Activated CD4-positive, alpha-beta T cell treated with anti-CD3 and anti-CD28 coated beads for 36 hours (primary cell): ENCODE measurements around the gene TMEM138. TPM values are rescaled to one million over a fixed set of nuclear protein-coding genes. Genes with fewer than 3 reads are reported as not detected.
A peak's percentile ranks its signal among the peaks of the same experiment; 100 is the strongest.

Source experiments
- ATAC-seq: fragments of 200-7000 bp; cut with Tn5 transposase; one replicate; pipeline ENCODE4 v1.10.0; 2021; ENCODE audit warnings: mild to moderate bottlenecking, moderate library complexity
- CTCF ChIA-PET: fragments of 350-600 bp; sonication (Branson Sonifier 250); formaldehyde crosslinking; loops from one replicate; lab custom pipeline; 2021; ENCODE audit warnings: antibody characterized with exemption; lab: Charles Lee
- POLR2A ChIA-PET: fragments of 350-600 bp; sonication (Branson Sonifier 250); formaldehyde crosslinking; loops from one replicate; lab custom pipeline; 2021; ENCODE audit warnings: antibody characterized with exemption, inconsistent platforms; lab: Charles Lee
- DNase-seq: peaks from one replicate; pipeline ENCODE4 v3.0.0-alpha.2; 2020
- H3K27ac Mint-ChIP-seq: one replicate; pipeline ENCODE4 v1.8.0; 2021; ENCODE audit warnings: mixed read lengths
- H3K27me3 Mint-ChIP-seq: one replicate; pipeline ENCODE4 v1.8.0; 2021; ENCODE audit warnings: mixed read lengths
- H3K36me3 Mint-ChIP-seq: one replicate; pipeline ENCODE4 v1.8.0; 2021; ENCODE audit warnings: low read depth, mixed read lengths
- H3K4me1 Mint-ChIP-seq: one replicate; pipeline ENCODE4 v1.8.0; 2021; ENCODE audit warnings: mixed read lengths
- H3K4me3 Mint-ChIP-seq: one replicate; pipeline ENCODE4 v1.8.0; 2021; ENCODE audit warnings: mild to moderate bottlenecking, moderate library complexity, mixed read lengths
- H3K9me3 Mint-ChIP-seq: one replicate; pipeline ENCODE4 v1.8.0; 2021; ENCODE audit warnings: low read depth, mixed read lengths
- intact Hi-C, 2 experiments: fragments of 100-400 bp; cut with DNase I in 1 of 2; cut with micrococcal nuclease in 1 of 2; formaldehyde crosslinking; loops; one replicate each; pipeline versions ENCODE4 v1.14.2 to v1.15.1; 2022 to 2024; cut with DNase I, micrococcal nuclease
- total RNA-seq, 2 experiments: library from RNA; stranded (reverse); gene quantifications; one replicate each; pipeline ENCODE4 v1.2.3, GENCODE V29; 2021

The TMEM138 gene
- total RNA-seq, result 10 to 100 TPM; 38.6 to 56.5 TPM

DNA sequence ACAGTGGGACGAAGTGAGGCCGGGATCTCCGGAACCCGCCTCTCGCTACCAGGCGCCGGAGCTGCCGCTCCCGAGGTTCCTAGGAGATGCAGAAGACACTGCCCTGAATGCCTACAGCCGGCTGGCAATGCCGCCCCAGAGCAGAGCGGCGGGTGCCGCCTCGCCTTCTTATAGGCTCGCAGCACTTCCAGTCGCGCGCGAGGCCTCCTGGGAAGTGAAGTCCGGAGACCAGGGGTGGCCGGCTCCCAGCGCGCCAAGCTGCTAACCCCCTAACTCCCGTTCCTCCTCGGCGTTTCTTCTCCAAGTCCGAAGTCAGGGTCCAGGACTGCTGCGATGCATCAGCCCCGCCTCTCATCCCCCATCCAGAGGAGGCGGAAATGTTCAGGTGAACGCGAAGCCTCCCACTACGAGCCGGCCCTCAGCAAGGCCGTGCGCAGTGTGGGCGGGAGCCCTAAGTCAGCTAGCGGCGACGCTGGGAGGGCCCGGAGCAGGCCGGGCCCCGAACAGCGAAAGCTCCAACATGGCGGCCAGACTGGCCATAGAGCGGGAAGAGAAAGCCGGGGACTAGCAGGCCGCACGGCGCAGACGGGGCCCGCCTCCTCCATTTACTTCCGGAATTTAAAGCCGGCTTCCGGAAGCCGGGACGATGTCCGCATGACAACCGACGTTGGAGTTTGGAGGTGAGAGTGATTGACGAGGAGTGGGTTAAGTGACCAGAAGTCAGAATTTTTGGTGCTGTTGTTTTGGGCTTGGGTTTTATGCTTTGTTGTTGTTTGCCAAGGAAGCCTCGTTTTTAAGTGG lies at the start of gene TMEM138, which contains the start of gene CYB561A3:
TSS of gene TMEM138 (plus strand) at position 634 of the 801 bp plus-strand sequence. CDS start 2,017 bp downstream, outside the sequence.
TSS of gene CYB561A3 (minus strand) at position 142 of the 801 bp plus-strand sequence. CDS start 5,169 bp downstream, outside the sequence.
- peak within 1 kb of the TSS; percentile 100 for H3K27ac Mint-ChIP-seq
- ChIA-PET POLR2A (interaction anchor here (0.6 to 4.0 kb wide), 11 partner anchors 24 to 1366 kb away, joined by 3 to 26 read pairs (median 5); partner anchors contain the start of genes CPSF7, DDB1, SDHAF2 and TKFC), CTCF (interaction anchor here (0.6 to 9.5 kb wide), 13 partner anchors 9 to 531 kb away, joined by 3 to 66 read pairs (median 5); partner anchors contain the start of genes DDB1, TKFC and TMEM216)
- DNase-seq (peak; percentile 95), ATAC-seq (peak; percentile 96)
- H3K9me3 Mint-ChIP-seq, result no peaks in the 10 kb centered on the region
- intact Hi-C loops, result loop anchor here (1.0 to 2.0 kb wide), 12 partner anchors 23 to 521 kb away; partner anchors contain the start of genes DDB1 (in 2 of the 2), TKFC (in 2 of the 2), TMEM216 (in 2 of the 2) and CPSF7 (in 1 of the 2)
- peaks cover 34% of the 10 kb centered on the region for H3K4me1 Mint-ChIP-seq
- no peaks in the 10 kb centered on the region for H3K27me3 Mint-ChIP-seq
- peak within 1 kb of the TSS; percentile 100 for H3K4me3 Mint-ChIP-seq
- H3K36me3 Mint-ChIP-seq, result peaks cover 25% of the 10 kb centered on the region

DNA sequence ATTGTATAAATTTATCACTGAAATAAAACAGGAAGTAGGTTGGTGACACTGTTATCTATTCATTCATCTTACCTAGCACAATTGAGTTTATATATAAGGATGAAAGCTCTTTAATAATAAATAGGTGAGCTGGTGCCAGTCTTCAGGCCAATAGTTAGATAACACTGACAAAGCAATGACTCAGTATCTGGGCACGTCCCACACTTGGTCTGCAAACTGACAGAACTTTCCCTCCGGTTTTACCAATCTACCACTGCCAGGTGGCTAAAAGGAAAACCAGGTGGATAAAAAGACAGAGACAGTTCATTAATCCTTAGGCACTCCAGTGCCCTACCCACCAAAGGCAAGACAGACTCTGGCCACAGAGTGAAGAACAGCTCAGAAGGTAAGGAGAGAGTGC lies 46.9 kb upstream of the TMEM138 start:
- intact Hi-C loops, result no loop called here
- H3K9me3 Mint-ChIP-seq, result no peaks in the 10 kb centered on the region
- no peak overlapping the region for H3K27ac Mint-ChIP-seq
- peaks cover 53% of the 10 kb centered on the region for H3K36me3 Mint-ChIP-seq
- no peaks in the 10 kb centered on the region for H3K27me3 Mint-ChIP-seq
- no peak overlapping the region for H3K4me3 Mint-ChIP-seq
- DNase-seq (no peak), ATAC-seq (no peak)
- CTCF ChIA-PET, result interaction anchor here (1.0 to 2.3 kb wide), 2 partner anchors 11 to 16 kb away, joined by 4 to 7 read pairs; no protein-coding TSS in a partner anchor
- POLR2A ChIA-PET, result no interaction called here
- H3K4me1 Mint-ChIP-seq, result no peaks in the 10 kb centered on the region

DNA sequence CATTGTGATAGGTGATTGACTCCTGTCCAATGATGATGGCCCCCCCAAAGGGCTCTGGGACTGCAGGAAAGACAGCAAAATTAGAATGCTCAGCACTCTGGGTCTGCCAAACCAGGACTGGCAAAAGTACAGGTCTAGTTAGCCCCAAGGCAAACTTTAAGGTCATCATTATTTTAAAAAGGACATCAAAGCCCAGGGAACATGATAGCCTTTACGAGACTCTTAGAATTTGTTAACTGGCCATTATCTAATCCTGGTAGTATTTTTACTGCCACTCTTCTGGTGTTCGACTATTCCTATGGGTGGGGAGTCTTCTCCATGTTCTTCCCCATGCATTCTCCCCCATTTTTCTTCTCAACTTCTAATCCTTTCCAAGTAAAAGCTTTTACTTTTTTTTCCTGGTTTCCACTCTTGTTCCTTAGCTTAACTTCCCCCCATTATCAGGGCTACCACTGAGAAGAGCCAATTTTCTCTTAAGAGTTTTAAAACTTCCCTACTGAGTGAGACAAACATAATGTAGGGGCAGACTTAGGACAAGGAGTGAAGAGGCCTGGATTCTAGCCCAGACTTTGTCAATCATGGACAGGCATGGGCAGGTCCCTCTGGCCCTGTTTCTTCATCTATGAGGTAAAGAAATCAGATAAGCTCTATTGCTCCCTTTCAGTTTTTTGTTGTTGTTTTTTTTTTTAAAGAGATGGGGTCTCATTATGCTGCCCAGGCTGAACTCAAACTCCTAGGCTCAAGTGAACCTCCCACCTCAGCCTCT lies 36.3 kb upstream of the TMEM138 start:
- DNase-seq (no peak), ATAC-seq (no peak)
- Mint-ChIP-seq H3K27ac (no peak overlapping the region), H3K4me1 (peaks cover 27% of the 10 kb centered on the region), H3K4me3 (no peak overlapping the region), H3K9me3 (no peaks in the 10 kb centered on the region), H3K27me3 (no peaks in the 10 kb centered on the region), H3K36me3 (peaks cover 69% of the 10 kb centered on the region)
- ChIA-PET CTCF (interaction anchor here (1.9 to 3.2 kb wide), 2 partner anchors 11 to 59 kb away, joined by 5 to 18 read pairs; no protein-coding TSS in a partner anchor), POLR2A (no interaction called here)
- intact Hi-C loops, result no loop called here

DNA sequence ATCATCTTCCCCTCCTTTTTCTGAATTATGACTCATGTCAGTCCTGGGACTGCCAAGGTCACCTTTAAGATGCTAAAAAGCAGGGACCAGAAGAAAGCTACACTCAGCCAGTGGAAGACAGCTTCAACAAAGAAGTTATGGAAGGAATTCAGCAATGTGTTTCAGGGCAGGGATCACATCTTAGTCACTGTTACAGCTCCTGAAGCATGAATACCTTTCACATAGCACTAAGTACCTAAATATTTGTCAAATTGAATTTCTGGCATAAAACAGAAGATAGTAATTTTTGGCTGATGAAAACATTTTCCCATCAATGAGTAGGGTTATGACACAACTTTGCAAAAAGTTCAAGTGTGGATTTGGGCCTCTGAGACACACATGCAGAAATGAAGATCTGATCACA lies 34.5 kb upstream of the TMEM138 start:
- Mint-ChIP-seq H3K4me3 (no peak overlapping the region), H3K27ac (peak overlapping the region; percentile 72), H3K4me1 (peaks cover 43% of the 10 kb centered on the region), H3K9me3 (no peaks in the 10 kb centered on the region), H3K36me3 (peaks cover 76% of the 10 kb centered on the region), H3K27me3 (no peaks in the 10 kb centered on the region)
- ChIA-PET CTCF (interaction anchor here (0.8 to 3.2 kb wide), 3 partner anchors 9 to 118 kb away, joined by 3 to 18 read pairs (median 3); no protein-coding TSS in a partner anchor), POLR2A (interaction anchor here (0.7 to 0.8 kb wide), 3 partner anchors 8 to 73 kb away, joined by 3 read pairs; no protein-coding TSS in a partner anchor)
- DNase-seq, result no peak
- intact Hi-C loops, result no loop called here
- ATAC-seq, result no peak

DNA sequence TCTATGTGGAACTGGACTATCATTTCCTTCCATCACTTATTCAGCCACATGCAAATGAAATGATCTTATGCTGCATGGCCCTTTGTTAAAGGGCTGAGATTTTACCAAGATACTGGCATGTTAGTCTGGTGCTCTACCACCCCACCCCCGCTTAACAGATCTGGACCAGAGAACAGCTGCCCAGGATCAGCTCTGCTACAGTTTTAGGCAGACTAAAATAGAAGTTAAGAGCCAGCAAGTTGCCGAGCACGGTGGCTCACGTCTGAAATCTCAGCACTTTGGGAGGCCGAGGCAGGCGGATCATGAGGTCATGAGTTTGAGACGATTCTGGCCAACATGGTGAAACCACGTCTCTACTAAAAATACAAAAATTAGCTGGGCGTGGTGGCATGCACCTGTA lies 33.8 kb upstream of the TMEM138 start:
- no peak overlapping the region for H3K4me3 Mint-ChIP-seq
- no peak overlapping the region for H3K27ac Mint-ChIP-seq
- ATAC-seq (no peak), DNase-seq (no peak)
- peaks cover 43% of the 10 kb centered on the region for H3K4me1 Mint-ChIP-seq
- ChIA-PET POLR2A (no interaction called here), CTCF (interaction anchor here (0.6 to 3.2 kb wide), 2 partner anchors 8 to 374 kb away, joined by 3 to 18 read pairs; no protein-coding TSS in a partner anchor)
- intact Hi-C loops, result no loop called here
- peaks cover 73% of the 10 kb centered on the region for H3K36me3 Mint-ChIP-seq
- no peaks in the 10 kb centered on the region for H3K27me3 Mint-ChIP-seq
- no peaks in the 10 kb centered on the region for H3K9me3 Mint-ChIP-seq

DNA sequence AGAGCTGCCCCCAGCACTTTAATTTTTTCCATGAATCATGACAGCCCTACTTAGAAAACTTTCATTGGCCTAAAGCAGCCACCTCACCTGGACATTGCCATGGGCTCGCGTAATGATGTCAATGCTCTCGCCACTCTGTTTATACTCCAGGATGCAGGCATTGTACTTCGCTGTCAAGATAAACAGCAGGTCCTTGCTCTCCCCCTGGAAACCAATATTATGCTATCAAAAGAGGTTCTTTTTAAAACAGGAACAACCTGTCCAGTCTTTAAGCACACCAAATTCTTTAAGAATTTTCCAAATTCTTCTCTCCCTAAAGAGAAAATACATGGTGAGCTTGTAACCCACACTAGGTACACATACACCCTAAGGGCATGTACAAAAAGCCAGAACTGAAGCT lies 32.3 kb upstream of the TMEM138 start:
- ChIA-PET POLR2A (no interaction called here), CTCF (interaction anchor here (0.6 to 2.2 kb wide), 7 partner anchors 26 to 310 kb away, joined by 3 to 7 read pairs (median 4); partner anchors contain the start of gene TMEM216)
- H3K27me3 Mint-ChIP-seq, result no peaks in the 10 kb centered on the region
- intact Hi-C loops, result loop anchor here in 1 of 2 experiments (5.0 to 10.0 kb wide), 2 partner anchors 252 to 795 kb away; partner anchors contain the start of genes INCENP and SYT7
- peaks cover 55% of the 10 kb centered on the region for H3K4me1 Mint-ChIP-seq
- H3K4me3 Mint-ChIP-seq, result no peak overlapping the region
- no peak for ATAC-seq
- no peak for DNase-seq
- H3K27ac Mint-ChIP-seq, result no peak overlapping the region
- H3K36me3 Mint-ChIP-seq, result peaks cover 65% of the 10 kb centered on the region
- no peaks in the 10 kb centered on the region for H3K9me3 Mint-ChIP-seq

DNA sequence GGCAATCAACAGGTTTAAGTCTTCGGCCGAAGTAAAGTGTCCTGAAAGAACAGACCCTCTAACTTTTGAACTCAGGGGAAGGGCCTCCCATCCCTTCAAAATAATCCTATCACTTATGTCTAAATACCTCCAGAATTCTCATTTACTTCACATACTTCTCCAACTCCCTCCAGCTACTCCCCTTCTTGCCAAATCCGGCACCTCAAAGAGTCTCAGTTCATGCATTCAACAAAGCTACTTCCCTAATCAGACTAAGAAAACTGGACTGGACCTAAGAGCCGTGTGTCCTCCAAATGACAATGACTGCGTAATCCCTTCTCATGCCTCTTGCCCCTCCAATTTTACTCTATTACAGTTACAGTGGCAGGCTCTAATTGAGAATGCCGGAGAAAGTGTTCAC lies 30.5 kb upstream of the TMEM138 start:
- Mint-ChIP-seq H3K27ac (peak overlapping the region; percentile 100), H3K27me3 (no peaks in the 10 kb centered on the region), H3K36me3 (peaks cover 52% of the 10 kb centered on the region), H3K9me3 (no peaks in the 10 kb centered on the region), H3K4me3 (peak overlapping the region; percentile 97), H3K4me1 (peaks cover 67% of the 10 kb centered on the region)
- ATAC-seq, result no peak
- CTCF ChIA-PET, result interaction anchor here (0.8 to 2.2 kb wide), 6 partner anchors 12 to 432 kb away, joined by 3 to 7 read pairs (median 4); partner anchors contain the start of gene TMEM216
- DNase-seq, result no peak
- POLR2A ChIA-PET, result interaction anchor here (0.8 kb wide), 1 partner anchor 30 kb away, joined by 3 read pairs; the partner anchor contains the start of genes CYB561A3 and TMEM138
- intact Hi-C loops, result loop anchor here in 1 of 2 experiments (2.0 to 10.0 kb wide), 4 partner anchors 177 to 793 kb away; partner anchors contain the start of genes INCENP, LRRC10B, SYT7 and TMEM109

DNA sequence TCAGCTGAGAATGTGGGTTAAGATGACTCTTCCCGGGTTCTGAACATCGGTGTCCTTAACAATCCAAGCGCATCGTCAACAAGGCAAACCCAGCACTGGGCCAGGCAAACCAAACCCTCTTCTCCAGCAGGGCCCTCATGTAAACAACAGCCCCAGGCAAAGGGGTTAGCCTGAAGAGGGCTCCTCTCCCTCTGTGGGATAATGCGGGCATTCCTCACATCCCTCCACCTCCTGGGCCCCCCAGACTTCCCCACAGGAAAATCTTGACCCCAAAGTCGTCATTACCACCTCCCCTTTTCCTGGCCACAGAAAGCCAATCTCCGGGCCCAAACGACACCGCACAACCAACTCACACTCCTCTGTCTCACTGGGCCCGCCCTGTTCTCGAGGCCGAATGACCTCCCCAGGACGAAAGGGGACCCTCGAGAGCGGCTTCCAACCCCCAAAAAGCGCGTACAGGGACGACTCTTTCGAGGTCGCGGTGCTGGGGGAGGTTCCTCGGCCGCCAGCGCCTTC lies 29.8 kb upstream of the TMEM138 start:
- H3K27me3 Mint-ChIP-seq, result no peaks in the 10 kb centered on the region
- no peaks in the 10 kb centered on the region for H3K9me3 Mint-ChIP-seq
- intact Hi-C loops, result loop anchor here in 1 of 2 experiments (2.0 to 10.0 kb wide), 4 partner anchors 176 to 792 kb away; partner anchors contain the start of genes INCENP, LRRC10B, SYT7 and TMEM109
- peaks cover 52% of the 10 kb centered on the region for H3K36me3 Mint-ChIP-seq
- DNase-seq, result peak; percentile 27
- H3K4me3 Mint-ChIP-seq, result peak overlapping the region; percentile 97
- ATAC-seq, result no peak
- H3K27ac Mint-ChIP-seq, result peak overlapping the region; percentile 100
- H3K4me1 Mint-ChIP-seq, result peaks cover 70% of the 10 kb centered on the region
- CTCF ChIA-PET, result interaction anchor here (0.8 to 1.6 kb wide), 3 partner anchors 13 to 53 kb away, joined by 3 to 5 read pairs (median 4); no protein-coding TSS in a partner anchor
- POLR2A ChIA-PET, result interaction anchor here (0.5 kb wide), 1 partner anchor 86 kb away, joined by 5 read pairs; no protein-coding TSS in a partner anchor

DNA sequence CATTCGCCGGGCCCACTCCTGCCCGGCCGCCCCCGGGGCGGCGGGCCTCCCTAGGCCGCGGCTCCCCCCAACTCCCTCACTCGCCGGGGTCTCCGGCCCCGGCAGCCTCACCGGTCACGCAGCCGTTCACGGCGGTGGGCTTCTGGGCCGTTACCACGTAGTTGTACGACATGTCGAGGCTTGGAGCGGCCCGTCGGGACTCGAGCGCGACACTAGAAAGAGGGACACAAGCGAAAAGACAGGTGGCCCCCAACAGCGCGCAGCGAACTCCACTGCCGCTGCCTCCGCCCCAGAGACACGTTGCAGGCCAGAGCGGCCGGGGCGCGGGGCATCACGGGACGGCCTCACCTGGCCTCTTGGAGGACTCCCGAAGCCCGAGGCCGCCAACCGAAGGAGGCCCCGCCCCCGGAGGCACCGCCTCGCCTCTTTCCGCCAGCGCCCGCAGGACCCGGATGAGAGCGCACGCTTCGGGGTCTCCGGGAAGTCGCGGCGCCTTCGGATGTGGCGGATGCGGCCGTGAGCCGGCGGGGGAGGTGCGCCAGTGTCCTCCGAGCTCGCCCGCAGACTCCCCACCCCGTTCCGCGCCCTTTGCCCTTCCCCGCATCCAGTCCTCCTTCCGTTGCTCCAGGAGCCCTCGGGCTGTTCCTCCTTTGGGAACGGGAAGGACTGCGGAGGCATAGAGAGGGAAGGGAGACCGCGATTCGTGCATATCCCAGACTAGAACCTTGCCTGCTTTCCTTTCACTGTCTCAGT lies 29.2 kb upstream of the TMEM138 start, which contains the start of the genes DDB1 and TKFC:
TSS of gene DDB1 (minus strand) at position 309 of the 753 bp plus-strand sequence. CDS start at position 172, 137 bp downstream.
TSS of gene TKFC (plus strand) at position 432 of the 753 bp plus-strand sequence. CDS start 1,501 bp downstream, outside the sequence.
- no peaks in the 10 kb centered on the region for H3K9me3 Mint-ChIP-seq
- ChIA-PET POLR2A (interaction anchor here (0.5 to 2.4 kb wide), 5 partner anchors 29 to 174 kb away, joined by 3 to 26 read pairs (median 4); partner anchors contain the start of genes CPSF7, CYB561A3, SDHAF2 and TMEM138), CTCF (interaction anchor here (0.6 to 7.4 kb wide), 13 partner anchors 23 to 501 kb away, joined by 3 to 185 read pairs (median 4); partner anchors contain the start of genes CPSF7, CYB561A3, SDHAF2 and TMEM138)
- ATAC-seq (peak; percentile 94), DNase-seq (peak; percentile 99)
- intact Hi-C loops, result loop anchor here (1.0 to 10.0 kb wide), 11 partner anchors 29 to 792 kb away; partner anchors contain the start of genes TMEM138 (in 2 of the 2), CCDC86 (in 1 of the 2), CPSF7 (in 1 of the 2) and INCENP (in 1 of the 2)
- H3K27me3 Mint-ChIP-seq, result no peaks in the 10 kb centered on the region
- peaks cover 64% of the 10 kb centered on the region for H3K4me1 Mint-ChIP-seq
- peak within 1 kb of the TSS; percentile 100 for H3K27ac Mint-ChIP-seq
- peak within 1 kb of the TSS; percentile 97 for H3K4me3 Mint-ChIP-seq
- H3K36me3 Mint-ChIP-seq, result peaks cover 46% of the 10 kb centered on the region
